H1 (cell line): Measurements from ENCODE around the gene BMPR1A. TPM values are rescaled to one million over a fixed set of nuclear protein-coding genes. Genes with fewer than 3 reads are reported as not detected.

Source experiments
- BACH1 ChIP-seq: IDR thresholded peaks from 2 replicates; pipeline ENCODE4 v1.6.1; 2012; ENCODE audit warnings: low read length, improper control_type of control experiment
- CBX5 ChIP-seq: fragments of 300-800, 300-1000 bp; sonication (generic); IDR thresholded peaks from 2 replicates; pipeline ENCODE4 v1.7.1; 2016; ENCODE audit warnings: antibody characterized with exemption, low read length, low read depth
- FOSL1 ChIP-seq: IDR thresholded peaks from 2 replicates; pipeline ENCODE4 v1.6.1; 2011; ENCODE audit warnings: mild to moderate bottlenecking, low read depth, low read length, moderate library complexity; ENCODE audit not compliant: insufficient read depth
- KDM1A ChIP-seq: fragments of 200-600, 300-600 bp; sonication (generic); IDR thresholded peaks from 2 replicates; pipeline ENCODE4 v1.7.1; 2016; ENCODE audit warnings: mild to moderate bottlenecking, low read length, borderline replicate concordance
- KDM5A ChIP-seq: fragments of 200-600 bp; IDR thresholded peaks from 2 replicates; pipeline ENCODE4 v1.7.1; 2012; ENCODE audit warnings: mild to moderate bottlenecking, low read length, inconsistent platforms, mixed read lengths
- SIN3A ChIP-seq, 2 experiments: IDR thresholded peaks in 1 of 2; conservative IDR thresholded peaks in 1 of 2; 2 replicates each; pipeline ENCODE4 v1.6.1; 2011 to 2012; ENCODE audit warnings: low read length in 2 of 2, improper control_type of control experiment in 1 of 2, low read depth in 1 of 2, mild to moderate bottlenecking in 1 of 2
- SIRT6 ChIP-seq: IDR thresholded peaks from one replicate; pipeline ENCODE4 v1.7.1; 2012; ENCODE audit warnings: low read length, inconsistent platforms
- polyA plus RNA-seq, 7 experiments: library from polyadenylated mRNA; depleted of rRNA in 3 of 7; stranded (reverse) in 5 of 7; unstranded in 2 of 7; fragments of >200 nt in 5 of 7; fragments of 200-250 nt in 2 of 7; gene quantifications; 1 replicate in 5 of 7; 2 replicates in 1 of 7; 4 replicates in 1 of 7; pipeline versions ENCODE4 v1.2.1 to v1.2.3, GENCODE V29; 2011 to 2013; ENCODE audit warnings: missing spikeins in 2 of 7, mixed read lengths in 2 of 7
- total RNA-seq: library from RNA; stranded (reverse); fragmentation: NEBNext Ultra II Directional; extraction: Animal tissue kit (Norgen Biotek cat#: 25700); gene quantifications from 2 replicates; pipeline ENCODE4 v1.2.1, GENCODE V29; 2021
- TF ChIP-seq, protein P1 (sequence below): fragments of 300-600 bp; sonication (generic); IDR thresholded peaks from 2 replicates; pipeline ENCODE4 v1.7.1; 2012; ENCODE audit warnings: low read length, moderate library complexity, mild to moderate bottlenecking, inconsistent platforms; ENCODE audit not compliant: insufficient replicate concordance

The BMPR1A gene
- total and polyA plus RNA-seq, 2 of the 8 experiments (the other 6 are each of a cell fraction or from before 2014, with no cell fraction given) = 34.4 to 129 TPM

DNA sequence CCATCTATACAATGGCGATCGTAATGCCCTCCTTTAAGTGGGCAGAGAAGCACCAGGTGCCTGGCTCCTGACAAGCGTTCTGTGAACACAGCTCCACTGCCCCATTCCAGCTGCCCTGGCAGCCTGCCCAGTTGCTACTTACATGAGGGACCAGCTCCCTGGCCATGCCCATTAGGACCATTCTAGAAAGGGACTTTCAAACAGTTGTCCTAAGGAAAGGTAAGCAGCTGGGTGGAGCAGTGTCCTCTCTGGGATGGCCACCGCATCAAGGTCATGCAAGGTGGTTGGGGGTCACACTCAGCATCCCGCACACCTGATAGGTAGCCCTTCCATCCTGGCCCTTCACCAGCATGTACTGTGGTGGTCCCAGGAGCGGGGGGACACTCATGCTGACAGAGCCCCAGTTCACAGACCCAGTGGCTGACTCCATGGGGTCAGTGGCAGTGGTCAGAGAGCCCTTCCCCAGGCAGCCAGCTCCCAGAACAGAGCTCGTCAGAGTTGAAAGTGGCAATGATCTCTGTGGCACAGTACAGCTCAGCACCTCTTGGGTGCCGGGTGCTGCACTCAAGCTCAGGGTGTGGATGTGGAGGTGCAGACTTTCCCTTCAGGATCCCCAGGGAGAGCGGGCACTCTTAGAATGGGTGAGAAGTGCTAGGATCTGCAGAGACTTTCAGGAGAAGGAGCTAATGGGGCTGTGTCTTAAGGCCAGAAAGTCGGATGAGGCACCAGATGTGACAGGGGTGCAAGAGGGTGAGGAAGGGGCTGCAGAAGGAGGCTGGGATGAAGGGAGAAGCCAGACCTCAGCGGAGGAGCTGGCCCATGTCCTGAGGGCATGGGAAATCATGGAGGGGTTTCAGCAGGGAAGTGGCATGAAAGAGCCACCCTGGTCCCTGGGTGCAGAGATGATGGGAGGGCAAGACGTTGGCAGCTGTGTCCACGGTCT lies 190.1 kb downstream of the BMPR1A start (continued):
- TF ChIP-seq, protein P1, sequence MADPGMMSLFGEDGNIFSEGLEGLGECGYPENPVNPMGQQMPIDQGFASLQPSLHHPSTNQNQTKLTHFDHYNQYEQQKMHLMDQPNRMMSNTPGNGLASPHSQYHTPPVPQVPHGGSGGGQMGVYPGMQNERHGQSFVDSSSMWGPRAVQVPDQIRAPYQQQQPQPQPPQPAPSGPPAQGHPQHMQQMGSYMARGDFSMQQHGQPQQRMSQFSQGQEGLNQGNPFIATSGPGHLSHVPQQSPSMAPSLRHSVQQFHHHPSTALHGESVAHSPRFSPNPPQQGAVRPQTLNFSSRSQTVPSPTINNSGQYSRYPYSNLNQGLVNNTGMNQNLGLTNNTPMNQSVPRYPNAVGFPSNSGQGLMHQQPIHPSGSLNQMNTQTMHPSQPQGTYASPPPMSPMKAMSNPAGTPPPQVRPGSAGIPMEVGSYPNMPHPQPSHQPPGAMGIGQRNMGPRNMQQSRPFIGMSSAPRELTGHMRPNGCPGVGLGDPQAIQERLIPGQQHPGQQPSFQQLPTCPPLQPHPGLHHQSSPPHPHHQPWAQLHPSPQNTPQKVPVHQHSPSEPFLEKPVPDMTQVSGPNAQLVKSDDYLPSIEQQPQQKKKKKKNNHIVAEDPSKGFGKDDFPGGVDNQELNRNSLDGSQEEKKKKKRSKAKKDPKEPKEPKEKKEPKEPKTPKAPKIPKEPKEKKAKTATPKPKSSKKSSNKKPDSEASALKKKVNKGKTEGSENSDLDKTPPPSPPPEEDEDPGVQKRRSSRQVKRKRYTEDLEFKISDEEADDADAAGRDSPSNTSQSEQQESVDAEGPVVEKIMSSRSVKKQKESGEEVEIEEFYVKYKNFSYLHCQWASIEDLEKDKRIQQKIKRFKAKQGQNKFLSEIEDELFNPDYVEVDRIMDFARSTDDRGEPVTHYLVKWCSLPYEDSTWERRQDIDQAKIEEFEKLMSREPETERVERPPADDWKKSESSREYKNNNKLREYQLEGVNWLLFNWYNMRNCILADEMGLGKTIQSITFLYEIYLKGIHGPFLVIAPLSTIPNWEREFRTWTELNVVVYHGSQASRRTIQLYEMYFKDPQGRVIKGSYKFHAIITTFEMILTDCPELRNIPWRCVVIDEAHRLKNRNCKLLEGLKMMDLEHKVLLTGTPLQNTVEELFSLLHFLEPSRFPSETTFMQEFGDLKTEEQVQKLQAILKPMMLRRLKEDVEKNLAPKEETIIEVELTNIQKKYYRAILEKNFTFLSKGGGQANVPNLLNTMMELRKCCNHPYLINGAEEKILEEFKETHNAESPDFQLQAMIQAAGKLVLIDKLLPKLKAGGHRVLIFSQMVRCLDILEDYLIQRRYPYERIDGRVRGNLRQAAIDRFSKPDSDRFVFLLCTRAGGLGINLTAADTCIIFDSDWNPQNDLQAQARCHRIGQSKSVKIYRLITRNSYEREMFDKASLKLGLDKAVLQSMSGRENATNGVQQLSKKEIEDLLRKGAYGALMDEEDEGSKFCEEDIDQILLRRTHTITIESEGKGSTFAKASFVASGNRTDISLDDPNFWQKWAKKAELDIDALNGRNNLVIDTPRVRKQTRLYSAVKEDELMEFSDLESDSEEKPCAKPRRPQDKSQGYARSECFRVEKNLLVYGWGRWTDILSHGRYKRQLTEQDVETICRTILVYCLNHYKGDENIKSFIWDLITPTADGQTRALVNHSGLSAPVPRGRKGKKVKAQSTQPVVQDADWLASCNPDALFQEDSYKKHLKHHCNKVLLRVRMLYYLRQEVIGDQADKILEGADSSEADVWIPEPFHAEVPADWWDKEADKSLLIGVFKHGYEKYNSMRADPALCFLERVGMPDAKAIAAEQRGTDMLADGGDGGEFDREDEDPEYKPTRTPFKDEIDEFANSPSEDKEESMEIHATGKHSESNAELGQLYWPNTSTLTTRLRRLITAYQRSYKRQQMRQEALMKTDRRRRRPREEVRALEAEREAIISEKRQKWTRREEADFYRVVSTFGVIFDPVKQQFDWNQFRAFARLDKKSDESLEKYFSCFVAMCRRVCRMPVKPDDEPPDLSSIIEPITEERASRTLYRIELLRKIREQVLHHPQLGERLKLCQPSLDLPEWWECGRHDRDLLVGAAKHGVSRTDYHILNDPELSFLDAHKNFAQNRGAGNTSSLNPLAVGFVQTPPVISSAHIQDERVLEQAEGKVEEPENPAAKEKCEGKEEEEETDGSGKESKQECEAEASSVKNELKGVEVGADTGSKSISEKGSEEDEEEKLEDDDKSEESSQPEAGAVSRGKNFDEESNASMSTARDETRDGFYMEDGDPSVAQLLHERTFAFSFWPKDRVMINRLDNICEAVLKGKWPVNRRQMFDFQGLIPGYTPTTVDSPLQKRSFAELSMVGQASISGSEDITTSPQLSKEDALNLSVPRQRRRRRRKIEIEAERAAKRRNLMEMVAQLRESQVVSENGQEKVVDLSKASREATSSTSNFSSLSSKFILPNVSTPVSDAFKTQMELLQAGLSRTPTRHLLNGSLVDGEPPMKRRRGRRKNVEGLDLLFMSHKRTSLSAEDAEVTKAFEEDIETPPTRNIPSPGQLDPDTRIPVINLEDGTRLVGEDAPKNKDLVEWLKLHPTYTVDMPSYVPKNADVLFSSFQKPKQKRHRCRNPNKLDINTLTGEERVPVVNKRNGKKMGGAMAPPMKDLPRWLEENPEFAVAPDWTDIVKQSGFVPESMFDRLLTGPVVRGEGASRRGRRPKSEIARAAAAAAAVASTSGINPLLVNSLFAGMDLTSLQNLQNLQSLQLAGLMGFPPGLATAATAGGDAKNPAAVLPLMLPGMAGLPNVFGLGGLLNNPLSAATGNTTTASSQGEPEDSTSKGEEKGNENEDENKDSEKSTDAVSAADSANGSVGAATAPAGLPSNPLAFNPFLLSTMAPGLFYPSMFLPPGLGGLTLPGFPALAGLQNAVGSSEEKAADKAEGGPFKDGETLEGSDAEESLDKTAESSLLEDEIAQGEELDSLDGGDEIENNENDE = no peak
- TF ChIP-seq SIRT6 (no peak), BACH1 (no peak), FOSL1 (no peak), KDM5A (no peak), CBX5 (no peak), SIN3A (conservative IDR thresholded peaks at IDR 0.05 in 1 of 2, IDR thresholded peaks at IDR 0.05 in 1 of 2; ENCODE audit: low read depth in 1 of 2, low read length in 2 of 2) (no peak), KDM1A (no peak)
